ENCODE data around the gene AFF3.

- TF ChIP-seq CTCF (IDR thresholded peaks at IDR 0.05) (no peak), POLR2A (IDR thresholded peaks at IDR 0.05) (no peak), POLR2AphosphoS5 (IDR thresholded peaks at IDR 0.05) (no peak), EP300 (IDR thresholded peaks at IDR 0.05; ENCODE audit: low read depth) (no peak)
These were observed 186.0 kb downstream of the AFF3 start for GRCh38 chr2:99956232-99957030.
